ENCODE results near the gene PRSS56.

Gene PRSS56

GRCh38 chr2:232539298-232540231, 19.4 kb downstream of the PRSS56 start, which contains the start of gene CHRNG:
CHRNG (plus strand) TSS chr2:232539692; CDS start chr2:232539748, 56 bp downstream.
- no peak for TF ChIP-seq CTCF (conservative IDR thresholded peaks at IDR 0.05; ENCODE audit: low read depth, low read length)
- no peak within 1 kb of the TSS for H3K4me3 ChIP-seq (ENCODE audit: low read depth, low read length)
- DNase-seq (ENCODE audit: low read depth) = no peak

- H3K4me3 ChIP-seq (ENCODE audit: low read depth, low read length) = no peak overlapping the region
- TF ChIP-seq CTCF (conservative IDR thresholded peaks at IDR 0.05; ENCODE audit: low read depth, low read length) = no peak
- DNase-seq (ENCODE audit: low read depth) = no peak
Measured at GRCh38 chr2:232540441-232541041, 20.4 kb downstream of the PRSS56 start.

GRCh38 chr2:232541195-232541960, 21.2 kb downstream of the PRSS56 start:
- no peak for DNase-seq (ENCODE audit: low read depth)
- no peak for TF ChIP-seq CTCF (conservative IDR thresholded peaks at IDR 0.05; ENCODE audit: low read depth, low read length)
- no peak overlapping the region for H3K4me3 ChIP-seq (ENCODE audit: low read depth, low read length)

GRCh38 chr2:232541961-232542714, 21.9 kb downstream of the PRSS56 start:
- TF ChIP-seq CTCF (conservative IDR thresholded peaks at IDR 0.05; ENCODE audit: low read depth, low read length) = no peak
- no peak overlapping the region for H3K4me3 ChIP-seq (ENCODE audit: low read depth, low read length)
- no peak for DNase-seq (ENCODE audit: low read depth)

GRCh38 chr2:232542715-232543467, 22.7 kb downstream of the PRSS56 start:
- no peak overlapping the region for H3K4me3 ChIP-seq (ENCODE audit: low read depth, low read length)
- no peak for DNase-seq (ENCODE audit: low read depth)
- no peak for TF ChIP-seq CTCF (conservative IDR thresholded peaks at IDR 0.05; ENCODE audit: low read depth, low read length)

- DNase-seq (ENCODE audit: low read depth) = no peak
- no peak overlapping the region for H3K4me3 ChIP-seq (ENCODE audit: low read depth, low read length)
- no peak for TF ChIP-seq CTCF (conservative IDR thresholded peaks at IDR 0.05; ENCODE audit: low read depth, low read length)
Measured at GRCh38 chr2:232543491-232543890, 23.3 kb downstream of the PRSS56 start.

All from choroid plexus epithelial cell (primary cell).